ENCODE results near the gene ZNF18.
"Not testable (repeated sequence)": the region's sequence is repeated elsewhere in the genome, so short reads cannot be mapped to it uniquely, and the experiment has no call there.

Gene ZNF18

GRCh38 chr17:11986179-11986941 is 10.9 kb downstream of the ZNF18 start:
- DNase-seq: no peak

- DNase-seq: no peak
Measured at GRCh38 chr17:11981862-11982261, 15.4 kb downstream of the ZNF18 start.

GRCh38 chr17:11980813-11981212 is 16.5 kb downstream of the ZNF18 start:
- no peak for DNase-seq

GRCh38 chr17:11979795-11980194 is 17.5 kb downstream of the ZNF18 start:
- DNase-seq: no peak

- not testable (repeated sequence) for DNase-seq
Measured at GRCh38 chr17:11972741-11973140, 24.5 kb downstream of the ZNF18 start.

GRCh38 chr17:11969565-11969964 is 27.7 kb downstream of the ZNF18 start:
- no peak for DNase-seq

GRCh38 chr17:11954936-11955335 is 42.3 kb downstream of the ZNF18 start:
- DNase-seq: no peak

GRCh38 chr17:11953924-11954323 is 43.4 kb downstream of the ZNF18 start:
- no peak for DNase-seq

GRCh38 chr17:11952610-11953009 is 44.7 kb downstream of the ZNF18 start:
- DNase-seq: no peak

GRCh38 chr17:11950771-11951519 is 46.3 kb downstream of the ZNF18 start:
- no peak for DNase-seq

- not testable (repeated sequence) for DNase-seq
Measured at GRCh38 chr17:11949571-11949970, 47.7 kb downstream of the ZNF18 start.

- DNase-seq: no peak
Measured at GRCh38 chr17:11948789-11949188, 48.5 kb downstream of the ZNF18 start.

- no peak for DNase-seq
Measured at GRCh38 chr17:11944587-11944986, 52.7 kb downstream of the ZNF18 start.

GRCh38 chr17:11943759-11944347 is 53.4 kb downstream of the ZNF18 start:
- no peak for DNase-seq

GRCh38 chr17:11943086-11943485 is 54.2 kb downstream of the ZNF18 start:
- DNase-seq: not testable (repeated sequence)

- DNase-seq: no peak
Measured at GRCh38 chr17:11940904-11941303, 56.4 kb downstream of the ZNF18 start.

- DNase-seq: peak; percentile 20
Measured at GRCh38 chr17:11935734-11936406, 61.4 kb downstream of the ZNF18 start.

- no peak for DNase-seq
Measured at GRCh38 chr17:11932337-11932898, 64.9 kb downstream of the ZNF18 start.

GRCh38 chr17:11928436-11928835 is 68.8 kb downstream of the ZNF18 start:
- DNase-seq: no peak

Data from NCI-H1105 treated with DMSO at 0.1 percent for 48 hours (cell line).